HUES6 (cell line): ENCODE results near the gene IGSF22.

ENCODE experiments used
- H3K27ac ChIP-seq: 2 replicates; pipeline ENCODE4 v1.7.0; 2013; ENCODE audit warnings: low read depth, mild to moderate bottlenecking, low read length, inconsistent platforms
- H3K27me3 ChIP-seq: 2 replicates; pipeline ENCODE4 v1.6.1; 2013; ENCODE audit warnings: low read length; ENCODE audit not compliant: control insufficient read depth, insufficient read depth
- H3K36me3 ChIP-seq: 2 replicates; pipeline ENCODE4 v1.6.1; 2013; ENCODE audit warnings: low read length; ENCODE audit not compliant: control insufficient read depth, insufficient read depth
- H3K4me1 ChIP-seq: 2 replicates; pipeline ENCODE4 v1.6.1; 2013; ENCODE audit warnings: low read length; ENCODE audit not compliant: control insufficient read depth, insufficient read depth
- H3K4me3 ChIP-seq: 2 replicates; pipeline ENCODE4 v1.5.1; 2013; ENCODE audit warnings: low read depth, low read length
- H3K9ac ChIP-seq: one replicate; pipeline ENCODE4 v1.6.1; 2013; ENCODE audit warnings: mild to moderate bottlenecking, low read length
- H3K9me3 ChIP-seq: 2 replicates; pipeline ENCODE4 v1.6.1; 2013; ENCODE audit warnings: low read depth, low read length; ENCODE audit not compliant: control insufficient read depth, insufficient read depth

The IGSF22 gene

GRCh38 chr11:18766015-18766414, 40.0 kb upstream of the IGSF22 start:
- no peaks in the 10 kb centered on the region for H3K36me3 ChIP-seq
- no peaks in the 10 kb centered on the region for H3K9me3 ChIP-seq
- H3K4me1 ChIP-seq: 0 out of 2 replicates have a peak, but pooled peaks cover 4% of the 10 kb centered on the region
- H3K9ac ChIP-seq: no peak overlapping the region
- H3K4me3 ChIP-seq: no peak overlapping the region
- no peak overlapping the region for H3K27ac ChIP-seq
- H3K27me3 ChIP-seq: no peaks in the 10 kb centered on the region

- no peaks in the 10 kb centered on the region for H3K9me3 ChIP-seq
- 0 out of 2 replicates have a peak, but pooled peaks cover 4% of the 10 kb centered on the region for H3K4me1 ChIP-seq
- no peak overlapping the region for H3K4me3 ChIP-seq
- H3K36me3 ChIP-seq: no peaks in the 10 kb centered on the region
- no peak overlapping the region for H3K27ac ChIP-seq
- H3K27me3 ChIP-seq: no peaks in the 10 kb centered on the region
- H3K9ac ChIP-seq: no peak overlapping the region
Measured at GRCh38 chr11:18765554-18765953, 39.6 kb upstream of the IGSF22 start.

DNA sequence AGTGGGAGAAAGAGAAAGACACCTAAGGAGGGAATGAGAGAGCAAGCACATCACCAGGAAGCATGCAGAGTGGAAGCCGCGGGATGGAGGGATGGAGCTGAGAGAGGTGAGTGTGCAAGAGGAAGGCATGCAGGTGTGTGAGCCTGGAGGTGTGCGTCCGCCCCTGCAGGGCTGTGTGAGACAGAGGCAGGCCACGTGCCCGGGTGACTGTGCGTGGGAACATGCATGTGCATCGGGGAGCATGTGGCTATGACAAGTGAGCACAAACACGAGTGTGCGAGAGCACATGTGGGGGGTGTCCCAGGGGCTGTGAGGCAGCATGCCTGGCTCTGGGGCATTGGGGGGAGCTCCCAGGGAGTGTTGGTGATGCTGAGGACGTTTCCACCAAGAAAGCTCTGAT, 35.8 kb upstream of the IGSF22 start:
- Histone ChIP-seq H3K4me1 (no peaks in the 10 kb centered on the region), H3K4me3 (no peak overlapping the region), H3K27me3 (no peaks in the 10 kb centered on the region), H3K27ac (no peak overlapping the region), H3K9me3 (no peaks in the 10 kb centered on the region), H3K9ac (no peak overlapping the region), H3K36me3 (no peaks in the 10 kb centered on the region)

DNA sequence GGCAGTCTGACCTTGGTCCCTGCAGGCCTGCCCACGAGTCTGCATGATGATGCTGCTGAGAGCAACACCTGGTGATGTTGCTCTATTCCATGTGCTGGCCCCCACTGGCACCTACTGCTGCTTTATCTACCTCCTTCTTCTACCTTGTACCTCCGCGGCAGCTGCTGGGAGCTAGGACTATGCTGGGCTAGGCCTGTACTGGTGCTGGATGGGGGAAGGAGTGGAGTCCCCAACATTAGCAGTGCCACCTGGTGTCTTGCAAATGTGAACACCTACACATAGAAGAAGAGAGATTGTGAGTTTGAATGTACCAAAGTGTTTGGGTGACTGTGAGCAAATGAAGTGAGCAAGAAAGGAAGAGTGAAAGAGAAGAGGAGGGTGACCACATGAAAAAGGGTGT, 35.2 kb upstream of the IGSF22 start:
- Histone ChIP-seq H3K27me3 (no peaks in the 10 kb centered on the region), H3K36me3 (no peaks in the 10 kb centered on the region), H3K4me1 (no peaks in the 10 kb centered on the region), H3K9ac (no peak overlapping the region), H3K9me3 (no peaks in the 10 kb centered on the region), H3K4me3 (no peak overlapping the region), H3K27ac (no peak overlapping the region)

DNA sequence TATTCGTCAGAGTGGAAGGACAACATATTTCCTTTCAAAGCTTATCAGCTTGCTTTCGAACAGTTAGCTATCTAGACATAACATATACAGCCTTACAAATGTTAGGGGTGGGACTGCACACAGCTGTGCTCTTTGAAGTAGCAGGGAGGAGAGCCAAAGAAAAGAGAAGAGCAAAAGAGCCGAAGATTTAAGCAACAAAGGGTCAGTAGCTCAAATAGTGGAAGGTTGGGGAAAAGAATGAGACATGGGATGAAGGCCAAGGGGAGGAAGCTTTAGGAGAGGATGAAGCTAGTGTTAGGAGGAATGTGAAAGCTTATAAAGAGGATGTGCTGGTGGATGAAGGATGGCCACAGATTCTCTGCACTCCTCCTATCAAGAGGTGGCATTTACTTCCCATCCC, 31.8 kb upstream of the IGSF22 start:
- Histone ChIP-seq H3K27me3 (no peaks in the 10 kb centered on the region), H3K9me3 (no peaks in the 10 kb centered on the region), H3K27ac (no peak overlapping the region), H3K9ac (no peak overlapping the region), H3K36me3 (no peaks in the 10 kb centered on the region), H3K4me3 (no peak overlapping the region), H3K4me1 (no peaks in the 10 kb centered on the region)

GRCh38 chr11:18756889-18757288, 30.9 kb upstream of the IGSF22 start:
- no peaks in the 10 kb centered on the region for H3K27me3 ChIP-seq

DNA sequence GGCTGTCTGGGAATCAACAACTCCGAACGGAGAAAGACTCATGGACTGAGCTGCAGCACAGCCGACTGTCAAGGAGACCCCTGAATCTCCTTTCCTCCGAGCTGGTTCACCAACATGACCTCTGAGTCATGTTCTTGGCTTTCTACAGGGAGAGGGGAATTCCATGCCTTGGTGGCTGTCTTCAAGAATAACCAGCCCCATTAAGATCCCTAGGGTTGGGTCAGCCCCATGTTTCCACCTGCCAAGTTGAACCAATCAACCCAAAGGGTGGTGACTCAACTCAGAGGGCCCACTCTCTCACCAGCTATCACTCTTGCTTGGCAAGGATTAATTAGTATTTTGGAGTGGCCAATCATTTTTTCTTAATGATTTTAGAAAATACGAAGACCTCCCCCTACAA, 28.3 kb upstream of the IGSF22 start:
- H3K4me1 ChIP-seq: peaks cover 9% of the 10 kb centered on the region
- H3K9ac ChIP-seq: no peak overlapping the region

More at GRCh38 chr11:18756889-18757288, 30.9 kb upstream of the IGSF22 start:
- no peak overlapping the region for H3K4me3 ChIP-seq
- no peak overlapping the region for H3K27ac ChIP-seq
- no peaks in the 10 kb centered on the region for H3K4me1 ChIP-seq
- H3K36me3 ChIP-seq: no peaks in the 10 kb centered on the region
- H3K9ac ChIP-seq: no peak overlapping the region
- H3K9me3 ChIP-seq: no peaks in the 10 kb centered on the region

GRCh38 chr11:18752502-18752901, 26.5 kb upstream of the IGSF22 start:
- H3K27ac ChIP-seq: no peak overlapping the region
- H3K9ac ChIP-seq: no peak overlapping the region
- H3K4me1 ChIP-seq: peaks cover 20% of the 10 kb centered on the region
- H3K36me3 ChIP-seq: no peaks in the 10 kb centered on the region
- no peak overlapping the region for H3K4me3 ChIP-seq
- no peaks in the 10 kb centered on the region for H3K9me3 ChIP-seq
- H3K27me3 ChIP-seq: no peaks in the 10 kb centered on the region

More for the DNA sequence above, 28.3 kb upstream of the IGSF22 start:
- Histone ChIP-seq H3K9me3 (no peaks in the 10 kb centered on the region), H3K27ac (no peak overlapping the region), H3K36me3 (no peaks in the 10 kb centered on the region), H3K4me3 (no peak overlapping the region), H3K27me3 (no peaks in the 10 kb centered on the region)

DNA sequence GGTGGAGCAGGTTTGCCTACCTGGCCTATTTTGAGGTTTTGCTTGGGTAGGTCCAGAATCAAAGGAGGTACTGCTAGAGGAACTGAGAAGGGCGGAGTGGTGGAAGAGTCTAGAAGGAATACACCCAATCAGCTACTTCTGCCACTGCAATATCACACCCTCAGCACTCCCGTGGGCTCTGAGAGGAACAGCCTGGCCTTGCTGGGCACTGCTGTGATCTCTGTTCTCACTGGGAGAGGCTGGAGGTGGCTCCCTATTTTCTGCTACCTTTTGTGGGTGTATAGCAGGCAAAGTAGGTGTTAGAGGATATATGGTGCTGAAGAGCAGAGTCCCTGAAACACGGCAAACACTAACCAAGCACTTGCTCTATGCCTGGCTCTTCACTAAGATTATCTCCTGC, 25.0 kb upstream of the IGSF22 start:
- H3K36me3 ChIP-seq: no peaks in the 10 kb centered on the region
- H3K4me1 ChIP-seq: peaks cover 20% of the 10 kb centered on the region
- H3K4me3 ChIP-seq: no peak overlapping the region
- no peaks in the 10 kb centered on the region for H3K27me3 ChIP-seq
- H3K27ac ChIP-seq: no peak overlapping the region
- no peak overlapping the region for H3K9ac ChIP-seq
- no peaks in the 10 kb centered on the region for H3K9me3 ChIP-seq

- Histone ChIP-seq H3K27ac (no peak overlapping the region), H3K9me3 (no peaks in the 10 kb centered on the region), H3K27me3 (no peaks in the 10 kb centered on the region), H3K36me3 (no peaks in the 10 kb centered on the region), H3K4me1 (peaks cover 20% of the 10 kb centered on the region), H3K9ac (no peak overlapping the region), H3K4me3 (no peak overlapping the region; the same call in 1 of the 2 replicates)
Measured at GRCh38 chr11:18749681-18750319, 23.8 kb upstream of the IGSF22 start.

DNA sequence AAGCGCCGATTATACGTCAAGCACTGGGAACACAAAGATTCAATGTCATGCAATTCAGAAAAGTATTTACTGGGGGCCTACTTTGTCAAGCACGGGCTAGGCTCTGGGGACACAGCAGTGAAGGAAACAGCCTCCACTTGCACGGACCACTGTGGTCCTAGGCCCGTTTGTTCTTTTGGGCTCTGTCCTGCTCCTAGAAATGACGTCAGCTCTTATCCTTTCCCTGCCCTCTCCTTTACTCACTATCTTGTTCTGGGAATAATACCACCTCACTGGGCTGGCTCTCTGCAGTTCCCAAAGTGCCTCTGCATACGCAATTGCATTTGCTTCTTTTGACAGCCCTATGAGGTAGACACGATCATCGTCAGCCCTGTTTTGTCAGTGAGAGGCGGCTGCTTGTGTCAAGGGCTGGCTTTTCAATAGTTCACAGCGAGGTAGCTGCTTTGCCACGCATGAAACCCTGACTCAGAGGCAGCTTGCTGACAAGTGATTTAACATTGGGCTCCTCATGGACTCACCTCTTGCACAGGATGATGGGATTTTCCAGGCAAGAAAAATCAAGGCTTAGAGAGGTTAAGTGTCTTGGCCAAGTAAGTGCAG, 22.9 kb upstream of the IGSF22 start:
- peaks cover 20% of the 10 kb centered on the region for H3K4me1 ChIP-seq
- H3K36me3 ChIP-seq: no peaks in the 10 kb centered on the region
- no peak overlapping the region for H3K4me3 ChIP-seq
- H3K27me3 ChIP-seq: no peaks in the 10 kb centered on the region
- no peak overlapping the region for H3K27ac ChIP-seq
- H3K9me3 ChIP-seq: no peaks in the 10 kb centered on the region
- H3K9ac ChIP-seq: no peak overlapping the region
